ENCODE measurements around the gene EPHA7. TPM values are rescaled to one million over a fixed set of nuclear protein-coding genes. Genes with fewer than 3 reads are reported as not detected.

The EPHA7 gene
- total RNA-seq, 1 experiment from 2014 or later = 9.5 TPM

DNA sequence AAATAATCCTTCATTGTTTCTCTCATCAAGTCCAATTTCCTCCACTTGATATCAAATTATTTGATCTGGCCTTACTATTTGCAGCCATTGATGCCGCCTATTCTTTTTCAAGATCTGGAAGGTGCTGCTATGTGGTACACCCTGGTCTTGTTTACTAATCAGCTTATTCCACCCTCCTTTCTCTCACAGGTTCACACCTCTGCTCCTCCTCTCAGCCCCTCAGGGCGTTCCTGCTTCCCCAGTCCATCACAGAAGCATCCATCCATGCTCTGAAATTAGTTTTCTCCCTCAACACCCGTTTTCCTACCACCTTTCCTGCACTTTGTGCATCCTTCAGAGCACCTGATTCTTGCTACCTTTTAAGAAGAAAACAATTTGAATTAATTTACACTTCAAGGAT lies 183.6 kb downstream of the EPHA7 start:
- TF ChIP-seq, protein P1, sequence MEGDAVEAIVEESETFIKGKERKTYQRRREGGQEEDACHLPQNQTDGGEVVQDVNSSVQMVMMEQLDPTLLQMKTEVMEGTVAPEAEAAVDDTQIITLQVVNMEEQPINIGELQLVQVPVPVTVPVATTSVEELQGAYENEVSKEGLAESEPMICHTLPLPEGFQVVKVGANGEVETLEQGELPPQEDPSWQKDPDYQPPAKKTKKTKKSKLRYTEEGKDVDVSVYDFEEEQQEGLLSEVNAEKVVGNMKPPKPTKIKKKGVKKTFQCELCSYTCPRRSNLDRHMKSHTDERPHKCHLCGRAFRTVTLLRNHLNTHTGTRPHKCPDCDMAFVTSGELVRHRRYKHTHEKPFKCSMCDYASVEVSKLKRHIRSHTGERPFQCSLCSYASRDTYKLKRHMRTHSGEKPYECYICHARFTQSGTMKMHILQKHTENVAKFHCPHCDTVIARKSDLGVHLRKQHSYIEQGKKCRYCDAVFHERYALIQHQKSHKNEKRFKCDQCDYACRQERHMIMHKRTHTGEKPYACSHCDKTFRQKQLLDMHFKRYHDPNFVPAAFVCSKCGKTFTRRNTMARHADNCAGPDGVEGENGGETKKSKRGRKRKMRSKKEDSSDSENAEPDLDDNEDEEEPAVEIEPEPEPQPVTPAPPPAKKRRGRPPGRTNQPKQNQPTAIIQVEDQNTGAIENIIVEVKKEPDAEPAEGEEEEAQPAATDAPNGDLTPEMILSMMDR (conservative IDR thresholded peaks at IDR 0.05) = no peak
- H3K23me2 ChIP-seq (ENCODE audit: insufficient read length, low read depth, low read length, poor library complexity, severe bottlenecking) = no peaks in the 10 kb centered on the region

More for the DNA sequence above, 183.6 kb downstream of the EPHA7 start:
- Histone ChIP-seq H3K9me3 (ENCODE audit: control insufficient read depth, low read depth, low read length) (no peaks in the 10 kb centered on the region), H3K4me1 (ENCODE audit: insufficient read depth, low read length) (no peaks in the 10 kb centered on the region), H4K91ac (ENCODE audit: insufficient read length, low read depth, low read length) (no peak overlapping the region), H2BK20ac (ENCODE audit: low read depth, low read length, poor library complexity, severe bottlenecking) (no peak overlapping the region), H2BK12ac (ENCODE audit: insufficient read length, low read depth, low read length) (no peak overlapping the region), H2BK15ac (ENCODE audit: low read depth, low read length) (no peak overlapping the region), H3K79me1 (ENCODE audit: insufficient read depth, low read depth, low read length, poor library complexity, severe bottlenecking) (no peaks in the 10 kb centered on the region), H4K5ac (ENCODE audit: insufficient read length, low read depth, low read length) (no peak overlapping the region), H2BK120ac (ENCODE audit: low read depth, low read length, poor library complexity, severe bottlenecking) (no peak overlapping the region), H4K8ac (replicated peaks; ENCODE audit: insufficient read length, low read depth, low read length) (no peak overlapping the region), H3K27ac (ENCODE audit: insufficient read length, low read depth, low read length) (no peak overlapping the region), H3K18ac (ENCODE audit: insufficient read length, low read depth, low read length) (no peak overlapping the region), H3K56ac (ENCODE audit: insufficient read length, low read depth, low read length) (no peak overlapping the region), H2AK5ac (ENCODE audit: insufficient read length, low read length) (no peak overlapping the region), H3K23ac (ENCODE audit: insufficient read length, low read depth, low read length) (no peak overlapping the region), H3K79me2 (ENCODE audit: insufficient read depth, low read length) (no peaks in the 10 kb centered on the region), H3K9ac (ENCODE audit: extremely low read depth, insufficient read length, low read length) (no peak overlapping the region), H3K4ac (ENCODE audit: low read depth, low read length) (no peak overlapping the region), H2AFZ (ENCODE audit: low read length) (no peak overlapping the region), H3K27me3 (ENCODE audit: insufficient read depth, low read length) (no peaks in the 10 kb centered on the region), H3T11ph (ENCODE audit: low read length) (no peak overlapping the region), H3K14ac (ENCODE audit: insufficient read depth, low read length) (no peak overlapping the region), H4K20me1 (ENCODE audit: control insufficient read depth, insufficient read depth, insufficient read length) (no peaks in the 10 kb centered on the region), H3K4me2 (ENCODE audit: insufficient read depth, insufficient read length, low read length) (no peak overlapping the region), H2BK5ac (ENCODE audit: insufficient read length, low read length) (no peak overlapping the region)
- Mint-ChIP-seq H3K36me3 (ENCODE audit: insufficient read depth in 1 of 3, low read depth in 3 of 3) (no peaks in the 10 kb centered on the region), H3K27me3 (ENCODE audit: low read depth) (no peaks in the 10 kb centered on the region), H3K27ac (no peak overlapping the region), H3K4me1 (peaks cover 5 to 10% of the 10 kb centered on the region in 2 experiments; a peak in 3 of 4 replicates), H3K9me3 (no peaks in the 10 kb centered on the region), H3K4me3 (no peak overlapping the region)
- no CpG with 5 or more reads among the region's 3 CpGs for WGBS (ENCODE audit: extremely low coverage, insufficient read length, low lambda C conversion rate)
- no peak for DNase-seq

Data from H9 (cell line).